ENCODE results near the gene AUNIP.

- TF ChIP-seq CTCF (IDR thresholded peaks at IDR 0.05; ENCODE audit: borderline replicate concordance, extremely low read depth, low read length, poor library complexity, severe bottlenecking) (no peak), EZH2 (IDR thresholded peaks at IDR 0.05; ENCODE audit: borderline replicate concordance, low read depth, low read length, severe bottlenecking) (no peak)
Measured at GRCh38 chr1:25863486-25864262, 4.4 kb upstream of the AUNIP start.
